A673 (cell line): ENCODE measurements around the gene PAN2.

Source experiments
- EZH2 ChIP-seq: fragments of 200-600 bp; sonication (generic); IDR thresholded peaks from 2 replicates; pipeline ENCODE4 v1.6.1; 2017; ENCODE audit warnings: borderline replicate concordance, low read depth, mild to moderate bottlenecking, mixed read lengths, antibody characterized with exemption, low read length; ENCODE audit not compliant: poor library complexity, severe bottlenecking
- TF ChIP-seq, protein P1 (sequence below): fragments of 300-800, 200-600 bp; sonication (generic); conservative IDR thresholded peaks from 2 replicates; pipeline ENCODE4 v1.5.1; 2017; ENCODE audit warnings: low read depth, mild to moderate bottlenecking, antibody characterized with exemption, low read length, moderate library complexity, mixed read lengths

GRCh38 chr12:56311003-56311402, 22.8 kb downstream of the PAN2 start:
- TF ChIP-seq, protein P1, sequence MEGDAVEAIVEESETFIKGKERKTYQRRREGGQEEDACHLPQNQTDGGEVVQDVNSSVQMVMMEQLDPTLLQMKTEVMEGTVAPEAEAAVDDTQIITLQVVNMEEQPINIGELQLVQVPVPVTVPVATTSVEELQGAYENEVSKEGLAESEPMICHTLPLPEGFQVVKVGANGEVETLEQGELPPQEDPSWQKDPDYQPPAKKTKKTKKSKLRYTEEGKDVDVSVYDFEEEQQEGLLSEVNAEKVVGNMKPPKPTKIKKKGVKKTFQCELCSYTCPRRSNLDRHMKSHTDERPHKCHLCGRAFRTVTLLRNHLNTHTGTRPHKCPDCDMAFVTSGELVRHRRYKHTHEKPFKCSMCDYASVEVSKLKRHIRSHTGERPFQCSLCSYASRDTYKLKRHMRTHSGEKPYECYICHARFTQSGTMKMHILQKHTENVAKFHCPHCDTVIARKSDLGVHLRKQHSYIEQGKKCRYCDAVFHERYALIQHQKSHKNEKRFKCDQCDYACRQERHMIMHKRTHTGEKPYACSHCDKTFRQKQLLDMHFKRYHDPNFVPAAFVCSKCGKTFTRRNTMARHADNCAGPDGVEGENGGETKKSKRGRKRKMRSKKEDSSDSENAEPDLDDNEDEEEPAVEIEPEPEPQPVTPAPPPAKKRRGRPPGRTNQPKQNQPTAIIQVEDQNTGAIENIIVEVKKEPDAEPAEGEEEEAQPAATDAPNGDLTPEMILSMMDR, result no peak
- TF ChIP-seq EZH2, result no peak
